DLD1 (cell line): ENCODE results near the gene FATE1.

Experiments
- in situ Hi-C: cut with HindIII; loops from 2 replicates; pipeline ENCODE4 v1.10.0; 2017; ENCODE audit warnings: low sequenced_read_pairs

Gene FATE1

GRCh38 chrX:151703487-151703886 is 12.3 kb upstream of the FATE1 start:
- in situ Hi-C loops = no loop called here

DNA sequence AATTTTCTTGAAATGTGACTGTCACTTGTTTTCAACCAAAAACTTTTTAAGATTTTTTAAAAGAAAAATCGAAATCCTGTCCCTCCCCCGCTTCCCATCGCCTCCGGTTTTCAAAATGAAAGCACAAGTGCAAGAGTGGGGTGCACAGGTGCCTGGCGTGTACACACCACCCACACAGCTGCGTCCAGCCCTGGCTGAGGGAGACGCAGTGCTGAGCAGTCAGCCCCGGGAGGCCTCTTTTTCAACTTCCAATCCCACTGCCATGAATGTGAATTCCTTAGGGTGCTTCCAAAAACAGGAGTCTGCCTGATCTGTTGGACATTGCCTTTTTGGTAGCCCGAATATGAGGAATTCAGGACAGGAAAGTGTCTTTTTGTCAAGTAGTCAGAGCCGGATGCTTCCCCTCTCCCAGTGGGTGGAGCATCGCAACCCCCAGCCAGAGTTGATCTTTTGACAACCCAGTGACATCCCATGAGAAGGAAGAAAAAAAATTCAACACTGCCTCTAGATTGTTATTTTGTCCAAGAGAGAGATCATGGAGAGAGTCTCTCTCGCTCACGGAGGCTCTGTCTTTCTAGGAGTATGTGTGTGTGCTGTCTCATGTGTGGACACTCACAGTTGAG is 11.7 kb upstream of the FATE1 start:
- in situ Hi-C loops = no loop called here

DNA sequence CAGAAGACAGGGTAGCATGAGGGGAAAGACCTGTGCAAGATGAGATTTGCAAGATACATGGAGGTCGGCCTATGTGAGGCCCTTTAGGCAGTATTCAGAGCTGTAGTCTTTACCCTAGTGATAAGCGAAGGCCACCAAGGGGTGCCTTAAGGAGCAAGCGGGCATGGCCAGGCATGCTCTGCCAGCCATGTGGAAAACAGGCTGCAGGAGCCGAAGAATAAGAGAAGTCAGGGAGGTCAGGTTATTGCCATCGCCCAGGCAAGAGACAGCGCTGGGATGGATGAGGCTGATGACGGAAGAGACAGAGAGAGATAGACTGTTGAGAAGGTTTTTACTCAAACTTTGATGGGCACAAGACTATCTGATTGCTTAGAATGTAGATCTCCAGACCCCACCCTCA is 7.0 kb upstream of the FATE1 start:
- in situ Hi-C loops = no loop called here

GRCh38 chrX:151710457-151710856 is 5.4 kb upstream of the FATE1 start:
- in situ Hi-C loops = no loop called here

- in situ Hi-C loops = no loop called here
Measured at GRCh38 chrX:151711154-151711553, 4.7 kb upstream of the FATE1 start.

GRCh38 chrX:151711787-151712186 is 4.0 kb upstream of the FATE1 start:
- in situ Hi-C loops = no loop called here

DNA sequence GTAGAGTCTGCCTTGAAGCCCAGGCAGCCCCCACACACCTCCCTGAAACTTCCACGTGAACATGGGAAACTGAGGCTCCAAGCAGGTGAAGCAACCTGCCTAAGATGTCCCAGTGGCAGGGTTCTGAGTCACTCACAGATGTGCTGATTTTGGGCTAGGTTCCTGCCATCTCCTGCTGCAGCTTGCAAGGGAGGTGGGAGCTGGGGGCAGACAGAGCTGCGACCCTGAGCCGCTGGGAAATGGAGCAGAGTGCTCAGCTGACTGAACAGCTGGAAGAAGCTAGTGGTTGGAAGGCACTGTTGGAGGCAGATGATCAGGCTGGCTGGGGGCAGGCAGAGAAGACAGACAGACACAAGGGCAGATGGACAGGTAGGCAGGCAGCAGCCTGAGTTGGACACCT is 3.6 kb upstream of the FATE1 start:
- in situ Hi-C loops = no loop called here

GRCh38 chrX:151713849-151714248 is 2.0 kb upstream of the FATE1 start:
- in situ Hi-C loops = no loop called here

GRCh38 chrX:151714362-151714761 is 1.5 kb upstream of the FATE1 start:
- in situ Hi-C loops = no loop called here

GRCh38 chrX:151722241-151722846 is 6.5 kb downstream of the FATE1 start:
- in situ Hi-C loops = no loop called here

GRCh38 chrX:151723156-151723760 is 7.4 kb downstream of the FATE1 start:
- in situ Hi-C loops = no loop called here

- in situ Hi-C loops = no loop called here
Measured at GRCh38 chrX:151724563-151725337, 8.9 kb downstream of the FATE1 start.

GRCh38 chrX:151725338-151725614 is 9.4 kb downstream of the FATE1 start:
- in situ Hi-C loops = no loop called here

- in situ Hi-C loops = no loop called here
Measured at GRCh38 chrX:151726751-151727150, 10.9 kb downstream of the FATE1 start.

DNA sequence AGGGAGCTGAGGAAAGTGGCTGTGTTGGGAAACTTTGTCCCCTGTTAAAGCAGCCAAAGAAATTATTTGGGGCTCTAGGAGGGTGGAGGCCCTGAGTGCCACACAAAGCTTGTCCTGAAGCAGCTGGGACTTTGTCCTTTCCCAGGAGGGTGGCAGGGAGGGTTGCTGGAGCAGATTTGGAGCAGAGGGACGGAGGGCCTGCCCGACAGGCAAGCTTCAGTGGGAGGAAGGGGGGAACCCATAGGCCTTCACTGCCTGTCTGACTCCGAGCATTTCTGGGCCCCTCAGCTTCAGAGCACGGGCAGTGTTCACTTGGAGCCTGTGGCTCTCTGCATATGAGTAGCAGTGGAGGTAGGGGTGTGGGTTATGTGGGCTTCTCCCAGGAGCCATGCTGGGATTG is 11.5 kb downstream of the FATE1 start:
- in situ Hi-C loops = no loop called here

- in situ Hi-C loops = no loop called here
Measured at GRCh38 chrX:151729056-151729725, 13.4 kb downstream of the FATE1 start.

- in situ Hi-C loops = no loop called here
Measured at GRCh38 chrX:151734446-151734845, 18.6 kb downstream of the FATE1 start, which contains the start of gene CNGA2. Gene CNGA2, plus strand, starts transcription at chrX:151734746. Its CDS starts 3,738 bp downstream, at chrX:151738484.

DNA sequence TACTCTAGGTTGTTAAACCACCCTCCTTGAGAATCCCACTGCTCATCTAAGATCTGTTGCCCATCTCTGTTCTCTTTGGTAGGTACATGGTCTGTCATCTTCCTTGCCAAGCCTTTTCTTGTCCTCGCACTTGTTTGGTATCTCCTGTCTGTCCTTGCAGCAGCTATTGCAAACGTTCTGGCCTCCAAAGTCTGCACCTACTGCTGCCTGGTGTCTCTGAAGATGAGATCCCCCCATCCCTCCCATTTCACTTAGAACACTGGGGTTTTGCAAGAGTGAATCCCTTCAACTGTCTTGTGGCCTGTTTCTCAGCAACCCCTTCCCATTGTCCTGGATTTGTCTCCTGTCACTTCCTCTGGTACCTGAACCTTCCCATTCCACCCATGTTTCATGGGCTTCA is 19.4 kb downstream of the FATE1 start:
- in situ Hi-C loops = no loop called here

- in situ Hi-C loops = no loop called here
Measured at GRCh38 chrX:151736685-151737084, 20.9 kb downstream of the FATE1 start.

- in situ Hi-C loops = no loop called here
Measured at GRCh38 chrX:151737494-151737893, 21.7 kb downstream of the FATE1 start.

- in situ Hi-C loops = no loop called here
Measured at GRCh38 chrX:151738751-151739150, 22.9 kb downstream of the FATE1 start.
